ENCODE data around the gene ZFP1.

The ZFP1 gene

GRCh38 chr16:75109732-75110243 is 38.5 kb upstream of the ZFP1 start:
- no peak overlapping the region for H4K8ac ChIP-seq (ENCODE audit: low read depth, low read length)
- H2AFZ ChIP-seq (ENCODE audit: insufficient read depth, low read length, poor library complexity): no peak overlapping the region
- H2BK120ac ChIP-seq (ENCODE audit: insufficient read depth, low read length, poor library complexity): no peak overlapping the region
- H3K18ac ChIP-seq (ENCODE audit: low read length): no peak overlapping the region
- no peak overlapping the region for H3K4me2 ChIP-seq (ENCODE audit: low read length)
- H3K4me1 ChIP-seq (ENCODE audit: control insufficient read depth in 1 of 2, insufficient read depth in 2 of 2, low read length in 2 of 2): peaks cover 22 to 35% of the 10 kb centered on the region in 2 experiments
- peaks cover 11 to 15% of the 10 kb centered on the region in 2 experiments for H3K36me3 ChIP-seq (ENCODE audit: control insufficient read depth in 1 of 2, insufficient read depth in 2 of 2, low read length in 2 of 2)
- no peak for DNase-seq
- no peak overlapping the region for H3K14ac ChIP-seq (ENCODE audit: low read length)
- no peak overlapping the region for H4K12ac ChIP-seq (ENCODE audit: low read depth, low read length)
- H3K4ac ChIP-seq (ENCODE audit: low read depth, low read length): no peak overlapping the region
- no peaks in the 10 kb centered on the region for H3K9me3 ChIP-seq (ENCODE audit: insufficient read depth, low read depth, low read length)
- H3K79me1 ChIP-seq (ENCODE audit: low read length): peaks cover 3% of the 10 kb centered on the region
- WGBS (ENCODE audit: extremely low coverage, insufficient coverage, insufficient read length): no CpG with 5 or more reads among the region's 10 CpGs
- H3K23ac ChIP-seq (ENCODE audit: low read length): no peak overlapping the region
- no peak overlapping the region for H4K91ac ChIP-seq (ENCODE audit: low read depth, low read length)
- no peak overlapping the region for H2AK5ac ChIP-seq (ENCODE audit: low read length)
- no peak overlapping the region for H3K9ac ChIP-seq (ENCODE audit: low read length)
- H3K79me2 ChIP-seq (ENCODE audit: control insufficient read depth, insufficient read depth, low read length, poor library complexity): peaks cover 4% of the 10 kb centered on the region
- no peak overlapping the region for H3K27ac ChIP-seq (ENCODE audit: low read depth, low read length)
- H2BK5ac ChIP-seq (ENCODE audit: low read depth, low read length, poor library complexity): no peak overlapping the region
- no peaks in the 10 kb centered on the region for H3K27me3 ChIP-seq (ENCODE audit: insufficient read depth, low read length)
- no peak overlapping the region for H2BK12ac ChIP-seq (ENCODE audit: low read length)
- no peak overlapping the region for H3K4me3 ChIP-seq (ENCODE audit: low read depth, low read length)

- H3K4me3 ChIP-seq (ENCODE audit: low read depth, low read length): peak overlapping the region; percentile 3
- peaks cover 11 to 25% of the 10 kb centered on the region in 2 experiments for H3K4me1 ChIP-seq (ENCODE audit: control insufficient read depth in 1 of 2, insufficient read depth in 2 of 2, low read length in 2 of 2)
- H3K4me2 ChIP-seq (ENCODE audit: low read length): peak overlapping the region; percentile 23
- H2BK12ac ChIP-seq (ENCODE audit: low read length): no peak overlapping the region
- no peak overlapping the region for H4K12ac ChIP-seq (ENCODE audit: low read depth, low read length)
- no peak overlapping the region for H3K14ac ChIP-seq (ENCODE audit: low read length)
- H3K9me3 ChIP-seq (ENCODE audit: insufficient read depth, low read depth, low read length): peaks cover 5% of the 10 kb centered on the region
- H4K91ac ChIP-seq (ENCODE audit: low read depth, low read length): no peak overlapping the region
- H2AK5ac ChIP-seq (ENCODE audit: low read length): no peak overlapping the region
- no peaks in the 10 kb centered on the region for H3K27me3 ChIP-seq (ENCODE audit: insufficient read depth, low read length)
- no peak overlapping the region for H2BK5ac ChIP-seq (ENCODE audit: low read depth, low read length, poor library complexity)
- peak; percentile 93 to 99 for DNase-seq
- H2AFZ ChIP-seq (ENCODE audit: insufficient read depth, low read length, poor library complexity): no peak overlapping the region
- H4K8ac ChIP-seq (ENCODE audit: low read depth, low read length): no peak overlapping the region
- no peak overlapping the region for H2BK120ac ChIP-seq (ENCODE audit: insufficient read depth, low read length, poor library complexity)
- no peaks in the 10 kb centered on the region for H3K79me1 ChIP-seq (ENCODE audit: low read length)
- H3K36me3 ChIP-seq (ENCODE audit: control insufficient read depth in 1 of 2, insufficient read depth in 2 of 2, low read length in 2 of 2): peaks cover 11 to 12% of the 10 kb centered on the region in 2 experiments
- peaks cover 2% of the 10 kb centered on the region for H3K79me2 ChIP-seq (ENCODE audit: control insufficient read depth, insufficient read depth, low read length, poor library complexity)
- WGBS (ENCODE audit: extremely low coverage, insufficient coverage, insufficient read length): no CpG with 5 or more reads among the region's 28 CpGs
- H3K18ac ChIP-seq (ENCODE audit: low read length): no peak overlapping the region
- no peak overlapping the region for H3K9ac ChIP-seq (ENCODE audit: low read length)
- H3K4ac ChIP-seq (ENCODE audit: low read depth, low read length): no peak overlapping the region
- H3K27ac ChIP-seq (ENCODE audit: low read depth, low read length): no peak overlapping the region
- no peak overlapping the region for H3K23ac ChIP-seq (ENCODE audit: low read length)
Measured at GRCh38 chr16:75110637-75111513, 37.4 kb upstream of the ZFP1 start.

GRCh38 chr16:75111514-75111940 is 36.8 kb upstream of the ZFP1 start:
- no peak overlapping the region for H4K8ac ChIP-seq (ENCODE audit: low read depth, low read length)
- H3K18ac ChIP-seq (ENCODE audit: low read length): no peak overlapping the region
- no peaks in the 10 kb centered on the region for H3K27me3 ChIP-seq (ENCODE audit: insufficient read depth, low read length)
- no peak for DNase-seq
- no peak overlapping the region for H3K4me2 ChIP-seq (ENCODE audit: low read length)
- no peak overlapping the region for H3K4ac ChIP-seq (ENCODE audit: low read depth, low read length)
- no peak overlapping the region for H2BK12ac ChIP-seq (ENCODE audit: low read length)
- H2AFZ ChIP-seq (ENCODE audit: insufficient read depth, low read length, poor library complexity): no peak overlapping the region
- H3K9ac ChIP-seq (ENCODE audit: low read length): no peak overlapping the region
- peaks cover 4 to 18% of the 10 kb centered on the region in 2 experiments for H3K4me1 ChIP-seq (ENCODE audit: control insufficient read depth in 1 of 2, insufficient read depth in 2 of 2, low read length in 2 of 2)
- H3K79me1 ChIP-seq (ENCODE audit: low read length): no peaks in the 10 kb centered on the region
- H3K27ac ChIP-seq (ENCODE audit: low read depth, low read length): no peak overlapping the region
- H2BK120ac ChIP-seq (ENCODE audit: insufficient read depth, low read length, poor library complexity): no peak overlapping the region
- H3K14ac ChIP-seq (ENCODE audit: low read length): no peak overlapping the region
- H3K4me3 ChIP-seq (ENCODE audit: low read depth, low read length): no peak overlapping the region
- H2BK5ac ChIP-seq (ENCODE audit: low read depth, low read length, poor library complexity): no peak overlapping the region
- no peak overlapping the region for H2AK5ac ChIP-seq (ENCODE audit: low read length)
- H3K79me2 ChIP-seq (ENCODE audit: control insufficient read depth, insufficient read depth, low read length, poor library complexity): no peaks in the 10 kb centered on the region
- no peak overlapping the region for H3K23ac ChIP-seq (ENCODE audit: low read length)
- H4K91ac ChIP-seq (ENCODE audit: low read depth, low read length): no peak overlapping the region
- no peak overlapping the region for H4K12ac ChIP-seq (ENCODE audit: low read depth, low read length)
- H3K36me3 ChIP-seq (ENCODE audit: control insufficient read depth in 1 of 2, insufficient read depth in 2 of 2, low read length in 2 of 2): peaks cover 11 to 12% of the 10 kb centered on the region in 2 experiments
- WGBS (ENCODE audit: extremely low coverage, insufficient coverage, insufficient read length): no CpG with 5 or more reads among the region's 7 CpGs
- peaks cover 5% of the 10 kb centered on the region for H3K9me3 ChIP-seq (ENCODE audit: insufficient read depth, low read depth, low read length)

GRCh38 chr16:75111961-75112733 is 36.2 kb upstream of the ZFP1 start:
- H3K79me2 ChIP-seq (ENCODE audit: control insufficient read depth, insufficient read depth, low read length, poor library complexity): no peaks in the 10 kb centered on the region
- H2BK12ac ChIP-seq (ENCODE audit: low read length): no peak overlapping the region
- H3K27ac ChIP-seq (ENCODE audit: low read depth, low read length): no peak overlapping the region
- H3K4ac ChIP-seq (ENCODE audit: low read depth, low read length): no peak overlapping the region
- no peaks in the 10 kb centered on the region for H3K27me3 ChIP-seq (ENCODE audit: insufficient read depth, low read length)
- peaks cover 4 to 13% of the 10 kb centered on the region in 2 experiments for H3K4me1 ChIP-seq (ENCODE audit: control insufficient read depth in 1 of 2, insufficient read depth in 2 of 2, low read length in 2 of 2)
- H3K4me3 ChIP-seq (ENCODE audit: low read depth, low read length): no peak overlapping the region
- no peak overlapping the region for H3K14ac ChIP-seq (ENCODE audit: low read length)
- no peak overlapping the region for H3K23ac ChIP-seq (ENCODE audit: low read length)
- no peak overlapping the region for H2BK5ac ChIP-seq (ENCODE audit: low read depth, low read length, poor library complexity)
- no peak overlapping the region for H2AFZ ChIP-seq (ENCODE audit: insufficient read depth, low read length, poor library complexity)
- no peak for DNase-seq
- H3K36me3 ChIP-seq (ENCODE audit: control insufficient read depth in 1 of 2, insufficient read depth in 2 of 2, low read length in 2 of 2): peaks cover 8 to 12% of the 10 kb centered on the region in 2 experiments
- H4K91ac ChIP-seq (ENCODE audit: low read depth, low read length): no peak overlapping the region
- H3K4me2 ChIP-seq (ENCODE audit: low read length): no peak overlapping the region
- no peak overlapping the region for H3K9ac ChIP-seq (ENCODE audit: low read length)
- H4K8ac ChIP-seq (ENCODE audit: low read depth, low read length): no peak overlapping the region
- H3K18ac ChIP-seq (ENCODE audit: low read length): no peak overlapping the region
- H3K9me3 ChIP-seq (ENCODE audit: insufficient read depth, low read depth, low read length): peaks cover 5% of the 10 kb centered on the region
- no peak overlapping the region for H4K12ac ChIP-seq (ENCODE audit: low read depth, low read length)
- no peak overlapping the region for H2BK120ac ChIP-seq (ENCODE audit: insufficient read depth, low read length, poor library complexity)
- H3K79me1 ChIP-seq (ENCODE audit: low read length): no peaks in the 10 kb centered on the region
- H2AK5ac ChIP-seq (ENCODE audit: low read length): no peak overlapping the region
- no CpG with 5 or more reads among the region's 26 CpGs for WGBS (ENCODE audit: extremely low coverage, insufficient coverage, insufficient read length)

All from trophoblast cell (in vitro differentiated cells and primary cell).